Activated CD4-positive, alpha-beta T cell treated with anti-CD3 and anti-CD28 coated beads, Interleukin-2, Interleukin-4, amounts not matched to agents 100 ng/mL and 50 ng/mL, durations not matched to agents 16 hours and 8 hours (primary cell): ENCODE results near the gene ANTKMT.

Experiments
- DNase-seq: peaks from one replicate; pipeline ENCODE4 v3.0.0-alpha.2; 2020; ENCODE audit warnings: low spot score

ANTKMT gene

DNA sequence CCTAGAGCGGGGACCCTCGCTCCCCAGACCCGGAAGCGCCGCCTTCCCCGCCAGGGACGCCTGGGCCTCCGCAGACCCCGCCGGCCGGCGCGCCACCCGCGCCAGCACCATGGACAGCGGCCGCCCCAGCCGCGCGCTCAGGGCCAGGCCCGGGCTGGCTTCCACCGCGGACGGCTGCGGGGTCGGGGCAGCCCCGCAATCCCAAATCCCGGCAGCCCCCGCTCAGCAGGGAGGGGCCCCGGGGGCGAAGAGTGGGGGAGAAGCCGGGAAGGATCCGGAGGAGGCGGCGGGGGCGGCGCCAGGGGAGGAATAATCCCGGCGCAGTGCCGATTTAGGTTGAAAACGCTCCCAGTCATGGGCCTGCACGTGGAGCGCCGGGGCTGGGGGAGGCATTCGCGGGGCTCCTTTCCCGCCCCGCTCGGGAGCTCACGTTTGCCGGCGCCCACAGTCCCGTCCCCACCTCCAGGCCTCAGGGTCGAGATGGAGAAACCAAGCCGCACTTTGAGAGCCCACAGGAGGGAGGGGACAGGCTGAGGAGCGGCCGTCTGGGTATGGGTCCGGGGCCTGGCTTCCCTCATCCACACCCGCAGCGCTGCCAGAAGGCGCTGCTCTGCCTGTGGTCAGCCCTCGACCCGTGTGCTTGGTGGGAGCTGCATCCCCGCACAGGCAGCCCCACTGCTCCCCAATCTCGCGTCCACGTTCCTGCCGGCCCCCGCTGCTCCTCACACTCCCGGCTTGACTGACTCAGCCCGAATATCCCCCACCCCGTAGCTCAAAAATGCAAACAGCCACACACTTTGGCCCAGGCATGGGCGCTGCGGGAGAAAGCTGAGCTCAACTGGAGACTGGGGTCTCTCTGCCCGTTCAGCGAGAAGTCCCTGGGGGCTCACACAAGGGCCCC, 20.0 kb upstream of the ANTKMT start:
- DNase-seq = no peak

DNA sequence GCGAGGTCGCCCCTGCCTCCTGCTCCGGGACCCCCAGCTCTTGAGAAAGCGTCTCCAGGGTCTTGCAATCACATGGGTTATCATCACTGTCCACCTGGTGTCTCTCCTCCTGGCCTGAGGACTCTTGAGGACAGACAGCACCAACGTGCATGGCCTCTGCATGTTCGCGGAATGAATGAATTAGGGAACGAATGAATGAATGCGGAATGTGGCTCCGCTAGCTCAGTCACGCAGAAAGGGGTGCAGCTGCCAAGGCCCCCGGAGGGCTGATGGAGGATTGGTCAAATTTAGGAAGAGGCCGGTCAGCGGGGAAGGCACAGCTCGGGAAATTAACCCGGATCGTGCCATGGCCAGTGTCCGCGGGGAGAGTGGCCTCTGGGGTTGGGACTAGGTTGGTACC, 18.6 kb upstream of the ANTKMT start:
- no peak for DNase-seq

- DNase-seq = no peak
Measured at GRCh38 chr16:703406-703805, 17.5 kb upstream of the ANTKMT start.

DNA sequence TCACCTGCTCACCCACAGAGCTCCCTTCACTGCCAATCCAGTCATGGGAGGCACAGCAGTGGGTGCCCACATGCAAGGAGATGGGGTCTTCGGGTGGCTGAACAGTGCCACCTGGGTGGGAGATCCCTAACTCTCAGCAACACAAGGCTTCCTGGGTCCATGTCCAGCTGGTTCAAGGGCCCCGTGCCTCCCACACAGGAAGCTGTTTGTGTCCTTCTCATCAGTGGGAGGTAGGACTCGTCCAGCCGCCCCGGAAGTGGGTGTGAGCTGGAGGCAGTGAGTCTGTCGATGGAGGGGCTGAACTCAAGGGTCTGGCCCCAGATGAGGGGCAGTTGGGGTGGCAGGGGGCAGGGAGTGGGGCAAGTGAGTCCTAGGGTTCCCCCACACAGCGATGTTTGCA, 16.9 kb upstream of the ANTKMT start:
- DNase-seq = no peak

GRCh38 chr16:704552-705380, 16.2 kb upstream of the ANTKMT start:
- no peak for DNase-seq

- DNase-seq = no peak
Measured at GRCh38 chr16:705431-706188, 15.3 kb upstream of the ANTKMT start, which contains the start of gene FBXL16. FBXL16 (minus strand) TSS chr16:705801; CDS start chr16:697405, 8,396 bp downstream.

GRCh38 chr16:706189-707061, 14.5 kb upstream of the ANTKMT start:
- no peak for DNase-seq

DNA sequence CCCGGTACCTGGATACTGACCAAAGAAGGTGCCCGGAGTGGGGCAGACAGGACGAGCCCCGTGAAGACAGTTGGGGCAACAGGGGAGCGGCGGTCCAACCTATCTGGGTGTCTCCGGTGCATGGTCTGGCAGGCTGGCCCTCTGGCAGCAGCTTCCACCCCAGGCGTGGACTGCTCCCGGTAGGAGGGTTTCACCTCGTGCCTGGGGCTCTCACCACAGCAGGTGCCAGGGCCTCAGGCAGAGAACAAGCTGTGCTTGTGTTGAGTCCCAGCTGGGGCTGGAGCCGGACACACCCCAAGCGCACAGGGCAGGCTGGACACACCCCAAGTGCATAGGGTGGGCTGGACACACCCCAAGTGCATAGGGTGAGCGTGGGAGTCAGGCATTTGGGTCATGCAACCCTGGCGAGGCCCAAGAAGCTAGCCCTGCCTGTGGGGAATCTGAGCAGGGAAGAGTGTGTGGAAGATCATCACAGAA, 13.8 kb upstream of the ANTKMT start:
- DNase-seq = no peak

- no peak for DNase-seq
Measured at GRCh38 chr16:708019-708418, 12.9 kb upstream of the ANTKMT start.

GRCh38 chr16:708959-709358, 12.0 kb upstream of the ANTKMT start:
- no peak for DNase-seq

DNA sequence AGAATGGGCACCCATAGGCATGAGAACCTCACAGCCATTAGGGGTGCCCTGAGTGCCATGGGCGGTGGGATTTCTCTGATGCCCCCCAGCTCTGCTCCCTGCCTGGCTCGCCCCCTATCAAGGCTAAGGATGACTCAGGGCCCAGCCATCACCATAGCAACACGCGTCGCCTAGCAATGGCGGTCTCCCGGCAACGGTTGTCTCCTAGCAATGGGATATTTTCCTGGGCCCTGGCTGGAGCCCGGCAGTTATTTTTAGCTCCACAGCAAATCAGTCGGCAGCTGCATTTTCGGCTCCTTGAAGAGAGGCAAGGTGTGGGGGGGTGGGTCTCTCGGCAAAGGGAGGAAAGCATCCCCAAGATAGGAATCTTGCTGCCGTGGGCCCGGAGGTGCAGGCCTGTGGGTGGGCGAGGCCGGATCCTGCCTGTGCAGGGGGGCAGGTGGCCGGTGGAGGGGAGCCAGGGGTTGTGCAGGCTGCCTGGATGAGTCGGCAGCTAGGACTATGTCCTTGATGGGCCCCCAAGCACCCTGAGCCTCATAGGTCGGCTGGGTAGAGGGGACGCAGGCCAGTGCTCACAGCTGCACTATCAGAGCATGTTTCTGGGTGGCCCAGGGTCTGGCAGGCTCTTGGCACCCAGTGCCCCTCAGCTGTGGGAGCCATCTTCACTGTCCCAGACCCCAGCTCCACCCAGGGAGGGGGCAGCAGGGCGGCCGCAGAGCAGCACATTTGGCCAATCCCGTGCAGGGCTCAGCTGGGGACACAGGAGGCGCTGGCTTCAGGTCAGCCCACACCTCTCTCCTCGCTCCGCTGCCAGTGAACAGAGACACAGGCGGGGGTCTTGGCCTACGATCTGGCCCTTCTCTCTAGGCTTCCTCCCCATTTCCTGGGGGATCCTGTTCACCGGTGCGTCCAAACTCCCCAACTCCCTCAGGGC, 11.1 kb upstream of the ANTKMT start:
- no peak for DNase-seq

- no peak for DNase-seq
Measured at GRCh38 chr16:710500-711075, 10.4 kb upstream of the ANTKMT start.

GRCh38 chr16:711084-711483, 9.9 kb upstream of the ANTKMT start:
- DNase-seq = no peak

DNA sequence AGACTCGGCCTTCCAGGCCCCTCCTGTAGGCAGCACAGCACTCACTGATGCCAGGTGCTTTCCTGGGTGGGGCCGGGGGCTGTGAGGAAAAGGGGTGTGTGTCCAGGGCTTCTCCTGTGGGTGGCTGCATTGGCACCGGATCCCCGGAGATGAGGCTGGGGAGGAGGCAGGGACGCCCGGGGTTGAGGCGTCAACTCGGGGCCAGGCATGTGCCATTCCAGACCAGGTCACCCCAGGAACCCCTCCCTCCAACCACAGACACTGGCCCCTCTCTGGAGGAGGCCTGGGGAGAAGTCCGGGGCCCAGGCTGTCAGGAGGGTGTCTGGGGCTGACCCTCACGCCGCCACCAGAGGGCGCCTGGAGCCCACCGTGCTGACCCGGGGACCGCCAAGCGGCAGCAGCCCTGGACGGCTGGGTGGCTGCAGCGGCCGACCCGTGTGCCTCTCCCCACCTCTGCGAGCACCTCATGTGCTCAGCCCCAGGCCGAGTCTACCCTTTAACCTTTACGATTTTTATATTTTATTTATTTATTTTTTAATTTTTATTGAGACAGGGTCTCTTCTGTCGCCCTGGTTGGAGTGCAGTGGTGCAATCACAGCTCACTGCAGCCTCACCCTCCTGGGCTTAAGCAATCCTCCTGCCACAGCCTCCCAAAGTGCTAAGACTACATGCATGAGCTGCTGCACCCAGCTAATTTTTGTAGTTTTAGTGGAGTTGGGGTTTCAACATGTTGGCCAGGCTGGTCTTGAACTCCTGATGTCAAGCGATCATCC, 9.2 kb upstream of the ANTKMT start:
- peak; percentile 75 for DNase-seq

DNA sequence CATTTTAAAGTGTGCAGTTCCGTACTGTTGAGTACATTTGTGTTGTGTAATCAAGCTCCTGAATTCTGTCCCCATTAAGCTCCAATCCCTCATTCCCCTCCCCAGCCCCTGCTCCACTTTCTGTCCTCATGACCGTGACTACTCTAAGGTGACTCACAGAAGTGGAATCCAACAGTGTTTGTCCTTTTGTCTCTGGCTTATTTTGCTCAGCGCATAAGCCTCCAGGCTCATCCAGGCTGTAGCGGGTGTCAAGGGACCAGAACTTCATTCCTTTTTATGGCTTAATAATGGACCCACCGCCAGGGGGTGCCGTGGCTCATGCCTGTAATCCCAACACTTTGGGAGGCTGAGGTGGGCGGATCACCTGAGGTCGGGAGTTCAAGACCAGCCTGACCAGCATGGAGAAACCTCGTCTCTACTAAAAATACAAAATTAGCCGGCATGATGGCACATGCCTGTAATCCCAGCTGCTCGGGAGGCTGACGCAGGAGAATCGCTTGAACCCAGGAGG, 8.2 kb upstream of the ANTKMT start:
- DNase-seq = peak; percentile 53

DNA sequence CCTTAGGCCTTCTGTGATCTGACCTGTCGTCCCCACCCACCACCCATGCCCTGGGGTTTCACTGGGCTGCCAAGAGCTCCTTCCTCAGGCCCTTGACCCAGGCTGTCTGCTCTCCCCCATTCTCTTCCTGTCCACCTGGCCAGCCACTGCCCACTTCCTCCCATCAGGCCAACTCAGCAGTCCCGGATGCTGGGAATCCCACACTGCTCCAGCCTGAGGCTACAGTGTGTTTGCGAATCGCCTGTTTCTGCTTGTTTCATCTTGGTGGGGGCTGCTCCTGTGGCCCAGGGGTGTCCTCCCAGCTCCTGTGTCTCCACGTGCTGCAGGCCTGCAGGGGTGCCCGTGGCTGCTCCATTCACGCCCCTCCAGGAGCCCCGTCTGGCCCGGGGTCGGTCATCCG, 6.9 kb upstream of the ANTKMT start:
- DNase-seq = no peak

DNA sequence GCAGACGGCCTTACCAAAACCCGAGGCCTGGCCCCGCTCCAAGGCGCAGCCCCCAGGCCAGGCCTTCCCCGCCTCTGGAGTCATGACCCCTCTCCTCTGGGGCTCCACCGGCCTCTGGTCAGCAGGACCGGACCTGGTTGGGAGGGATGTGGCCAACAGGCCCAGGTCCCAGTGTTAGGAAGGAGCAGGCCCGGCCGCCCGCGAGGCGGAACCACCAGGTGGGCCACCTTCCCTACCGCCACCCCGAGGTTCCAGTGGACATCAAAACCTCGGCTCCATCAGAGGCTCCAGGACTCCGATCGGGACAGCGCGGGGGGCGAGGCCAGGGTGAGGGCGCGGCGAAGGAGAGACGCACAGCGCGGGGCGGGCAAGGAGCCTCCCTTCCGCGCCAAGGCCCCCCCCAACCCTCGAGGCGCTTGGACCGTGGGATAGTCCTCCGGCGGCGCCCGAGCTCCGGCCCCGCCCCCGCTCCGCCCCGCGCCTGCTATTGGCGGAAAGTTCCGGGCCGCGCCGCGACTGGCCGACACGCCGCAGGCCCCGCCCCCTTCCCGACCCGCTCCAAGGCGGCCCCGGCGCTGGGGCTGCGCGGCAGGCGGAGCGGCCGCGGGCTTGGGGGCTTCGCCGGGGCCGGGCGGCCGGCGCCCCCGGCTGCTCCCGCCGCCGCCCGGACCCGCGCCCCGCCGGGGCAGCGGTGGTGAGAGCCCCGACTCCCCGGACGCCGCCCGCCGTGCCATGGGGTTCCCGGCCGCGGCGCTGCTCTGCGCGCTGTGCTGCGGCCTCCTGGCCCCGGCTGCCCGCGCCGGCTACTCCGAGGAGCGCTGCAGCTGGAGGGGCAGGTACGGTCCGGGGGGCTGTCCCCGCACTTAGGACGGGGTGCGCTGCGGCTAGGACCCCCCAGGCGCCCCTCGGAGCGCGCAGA, 6.1 kb upstream of the ANTKMT start, which contains the start of gene METRN:
Gene METRN, plus strand, starts transcription at position 561 of the 919 bp plus-strand sequence. Its CDS starts 172 bp downstream, at position 733.
- DNase-seq = peak; percentile 88
